MM.1S (cell line): Measurements from ENCODE around the gene SAMD4A.

Experiments
- DNase-seq: peaks from one replicate; pipeline ENCODE4 v3.0.0-alpha.2; 2015
- H2AFZ ChIP-seq: fragments of 300-600 bp; sonication (generic); 2 replicates; pipeline ENCODE4 v1.6.0; 2016; ENCODE audit warnings: antibody characterized with exemption, low read length
- H3F3A ChIP-seq: fragments of 300-600 bp; sonication (generic); 2 replicates; pipeline ENCODE4 v1.6.1; 2016; ENCODE audit warnings: mild to moderate bottlenecking, antibody characterized with exemption, low read length, moderate library complexity, mixed read lengths; ENCODE audit not compliant: insufficient read depth
- H3K27ac ChIP-seq: fragments of 300-600 bp; sonication (generic); 2 replicates; pipeline ENCODE4 v1.5.1; 2016; ENCODE audit warnings: mild to moderate bottlenecking, low read length
- H3K27me3 ChIP-seq: fragments of 300-600 bp; sonication (generic); replicated peaks from 2 replicates; pipeline ENCODE4 v1.6.0; 2016; ENCODE audit warnings: low read length; ENCODE audit not compliant: insufficient read depth
- H3K36me3 ChIP-seq: fragments of 300-600 bp; sonication (generic); replicated peaks from 2 replicates; pipeline ENCODE4 v1.6.1; 2016; ENCODE audit warnings: mild to moderate bottlenecking, low read length, mixed read lengths; ENCODE audit not compliant: insufficient read depth
- H3K4me1 ChIP-seq: fragments of 300-600 bp; sonication (generic); 2 replicates; pipeline ENCODE4 v1.6.1; 2016; ENCODE audit warnings: low read length, mixed read lengths
- H3K4me2 ChIP-seq: fragments of 300-600 bp; sonication (generic); 2 replicates; pipeline ENCODE4 v1.6.0; 2016; ENCODE audit warnings: low read depth, low read length
- H3K4me3 ChIP-seq: fragments of 300-600 bp; sonication (generic); 2 replicates; pipeline ENCODE4 v1.5.1; 2016; ENCODE audit warnings: low read length, mixed read lengths
- H3K79me2 ChIP-seq: fragments of 300-600 bp; sonication (generic); 2 replicates; pipeline ENCODE4 v1.6.1; 2016; ENCODE audit warnings: mixed run types, low read length, mixed read lengths
- H3K9ac ChIP-seq: fragments of 300-600 bp; sonication (generic); 2 replicates; pipeline ENCODE4 v1.6.1; 2016; ENCODE audit warnings: low read length, mixed read lengths
- H3K9me2 ChIP-seq: fragments of 300-600 bp; sonication (generic); replicated peaks from 2 replicates; pipeline ENCODE4 v1.6.1; 2016; ENCODE audit warnings: mild to moderate bottlenecking, low read length, mixed read lengths; ENCODE audit not compliant: insufficient read depth
- H3K9me3 ChIP-seq: fragments of 300-600 bp; sonication (generic); replicated peaks from 2 replicates; pipeline ENCODE4 v1.6.1; 2016; ENCODE audit warnings: mild to moderate bottlenecking, low read length, mixed read lengths; ENCODE audit not compliant: insufficient read depth
- H4K20me1 ChIP-seq: fragments of 300-600 bp; sonication (generic); 2 replicates; pipeline ENCODE4 v1.6.1; 2016; ENCODE audit warnings: mild to moderate bottlenecking, low read length, moderate library complexity, mixed read lengths; ENCODE audit not compliant: insufficient read depth
- EZH2 ChIP-seq: fragments of 300-600 bp; sonication (generic); optimal IDR thresholded peaks from 2 replicates; pipeline ENCODE3; 2017; ENCODE audit warnings: low read depth, mild to moderate bottlenecking, antibody characterized with exemption, low read length, mixed read lengths
- EZH2phosphoT487 ChIP-seq: fragments of 300-600 bp; sonication (generic); IDR thresholded peaks from 2 replicates; pipeline ENCODE4 v1.6.1; 2018; ENCODE audit warnings: antibody characterized with exemption, low read length
- TF ChIP-seq, protein P1 (sequence below): fragments of 300-600 bp; sonication (generic); IDR thresholded peaks from 2 replicates; pipeline ENCODE4 v1.5.1; 2016; ENCODE audit warnings: antibody characterized with exemption, low read length, mixed read lengths

SAMD4A gene

DNA sequence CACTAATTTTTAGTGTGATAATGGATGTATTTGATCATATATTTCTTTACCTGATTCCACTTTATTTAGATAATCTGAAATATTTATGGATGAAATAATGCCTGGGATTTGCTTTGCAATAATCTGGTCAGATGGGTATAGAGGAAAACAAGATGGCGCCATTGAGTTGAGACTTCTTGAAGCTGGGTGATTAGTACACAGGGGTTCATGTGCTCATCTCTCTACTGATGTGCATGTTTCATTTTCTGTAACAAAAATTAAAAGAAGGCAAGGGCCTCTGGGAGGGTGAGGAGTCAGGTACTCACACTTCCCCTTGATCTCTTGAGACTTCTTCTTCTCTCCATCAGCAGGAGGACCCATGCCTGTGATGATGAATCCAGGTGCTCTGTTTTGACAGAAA lies 273.9 kb downstream of the SAMD4A start:
- TF ChIP-seq EZH2, result no peak
- no peak for TF ChIP-seq EZH2phosphoT487
- TF ChIP-seq, protein P1, sequence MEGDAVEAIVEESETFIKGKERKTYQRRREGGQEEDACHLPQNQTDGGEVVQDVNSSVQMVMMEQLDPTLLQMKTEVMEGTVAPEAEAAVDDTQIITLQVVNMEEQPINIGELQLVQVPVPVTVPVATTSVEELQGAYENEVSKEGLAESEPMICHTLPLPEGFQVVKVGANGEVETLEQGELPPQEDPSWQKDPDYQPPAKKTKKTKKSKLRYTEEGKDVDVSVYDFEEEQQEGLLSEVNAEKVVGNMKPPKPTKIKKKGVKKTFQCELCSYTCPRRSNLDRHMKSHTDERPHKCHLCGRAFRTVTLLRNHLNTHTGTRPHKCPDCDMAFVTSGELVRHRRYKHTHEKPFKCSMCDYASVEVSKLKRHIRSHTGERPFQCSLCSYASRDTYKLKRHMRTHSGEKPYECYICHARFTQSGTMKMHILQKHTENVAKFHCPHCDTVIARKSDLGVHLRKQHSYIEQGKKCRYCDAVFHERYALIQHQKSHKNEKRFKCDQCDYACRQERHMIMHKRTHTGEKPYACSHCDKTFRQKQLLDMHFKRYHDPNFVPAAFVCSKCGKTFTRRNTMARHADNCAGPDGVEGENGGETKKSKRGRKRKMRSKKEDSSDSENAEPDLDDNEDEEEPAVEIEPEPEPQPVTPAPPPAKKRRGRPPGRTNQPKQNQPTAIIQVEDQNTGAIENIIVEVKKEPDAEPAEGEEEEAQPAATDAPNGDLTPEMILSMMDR, result no peak
- no peaks in the 10 kb centered on the region for H3K9me3 ChIP-seq

More for the DNA sequence above, 273.9 kb downstream of the SAMD4A start:
- no peaks in the 10 kb centered on the region for H3K36me3 ChIP-seq
- DNase-seq, result no peak
- no peak overlapping the region for H3K9ac ChIP-seq
- no peaks in the 10 kb centered on the region for H3K27me3 ChIP-seq
- no peak overlapping the region for H3K4me3 ChIP-seq
- no peaks in the 10 kb centered on the region for H4K20me1 ChIP-seq
- no peak overlapping the region for H3K4me2 ChIP-seq
- no peaks in the 10 kb centered on the region for H3K9me2 ChIP-seq
- H3K4me1 ChIP-seq, result no peaks in the 10 kb centered on the region
- no peaks in the 10 kb centered on the region for H3K79me2 ChIP-seq
- H3K27ac ChIP-seq, result no peak overlapping the region
- H3F3A ChIP-seq, result no peaks in the 10 kb centered on the region
- H2AFZ ChIP-seq, result no peak overlapping the region
